ENCODE measurements around the gene ZNF385D.

Gene ZNF385D

DNA sequence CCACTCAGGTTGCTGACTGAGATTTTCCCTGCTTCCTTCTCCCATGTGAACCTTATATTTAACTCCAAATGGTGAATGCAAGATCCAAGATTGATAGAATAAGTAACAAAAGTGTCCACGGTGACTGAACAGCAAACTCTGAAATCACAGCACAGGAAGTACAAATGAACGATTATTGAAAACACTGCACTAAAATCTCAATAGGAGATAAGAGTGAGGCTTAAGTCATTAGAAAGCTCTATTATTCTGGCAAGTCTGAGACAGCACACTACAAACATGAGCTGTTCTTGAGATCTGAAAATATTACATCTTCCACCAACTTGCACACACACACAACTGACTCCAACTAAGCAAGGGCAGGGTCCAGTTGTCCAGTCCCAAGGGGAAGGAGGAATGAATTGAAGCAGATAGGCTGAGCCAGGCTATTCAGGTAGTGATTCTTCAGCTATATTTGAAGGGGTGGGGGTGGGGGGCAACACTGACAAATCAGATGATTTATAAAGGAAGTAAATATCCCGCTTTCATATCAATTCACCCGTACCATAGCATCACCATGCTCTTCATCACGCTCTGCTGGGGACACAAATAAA, 2.9 kb downstream of the ZNF385D start:
- no peak for DNase-seq

DNA sequence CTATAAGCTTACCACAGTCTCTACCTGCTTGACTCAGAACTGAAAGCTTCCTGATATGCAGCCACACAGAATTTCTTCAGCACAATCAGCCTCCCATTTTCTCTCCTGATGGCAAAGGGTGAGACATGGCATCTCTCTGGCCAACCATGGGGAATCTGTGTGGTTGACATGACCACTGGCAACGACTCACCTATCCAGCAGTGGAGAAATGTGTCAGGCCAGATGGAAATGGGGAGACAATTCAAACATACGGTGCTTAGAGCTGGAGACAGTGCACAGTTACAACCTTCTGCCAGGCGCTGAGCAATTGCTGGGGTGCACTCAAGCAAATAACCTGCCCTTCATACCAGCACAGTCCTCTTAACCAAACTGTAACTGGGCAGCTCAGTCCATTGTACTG, 3.6 kb downstream of the ZNF385D start:
- DNase-seq = no peak

DNA sequence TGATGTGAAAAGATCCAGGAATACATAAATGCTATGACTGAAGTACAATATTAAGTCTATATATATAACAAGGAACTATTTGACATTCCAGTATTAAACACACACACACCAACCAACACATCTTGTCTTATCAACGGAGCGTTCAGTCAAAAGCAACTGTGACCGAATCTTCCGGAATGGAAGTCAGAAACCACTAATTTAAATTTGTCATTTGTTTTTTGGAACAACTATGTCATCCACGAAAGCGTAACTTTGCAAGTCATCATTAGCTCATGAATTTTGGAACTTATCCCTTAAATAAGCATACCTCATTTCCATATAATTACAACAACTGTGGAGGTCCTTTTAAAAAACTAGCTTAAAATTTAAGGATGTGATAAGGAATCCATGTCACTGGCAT, 5.0 kb downstream of the ZNF385D start:
- no peak for DNase-seq

DNA sequence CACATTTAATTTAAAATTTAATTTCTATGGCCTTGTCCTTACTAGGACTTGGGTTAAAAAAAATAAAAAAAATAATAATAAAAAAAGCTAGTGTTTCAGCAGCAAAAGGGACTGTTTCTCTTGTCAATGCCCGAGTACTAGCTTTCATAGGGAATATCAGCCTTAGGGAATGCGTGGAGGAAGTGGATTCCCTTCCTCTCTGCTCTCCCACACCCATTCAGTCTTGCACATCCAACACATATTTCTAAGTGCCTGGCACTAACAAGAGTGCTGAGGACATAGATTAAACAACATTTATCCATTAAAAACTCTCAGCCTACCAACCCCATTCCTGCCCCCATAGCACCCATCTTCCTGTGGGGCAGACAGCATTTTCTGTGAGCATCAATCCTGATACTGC, 6.2 kb downstream of the ZNF385D start:
- DNase-seq = no peak

DNA sequence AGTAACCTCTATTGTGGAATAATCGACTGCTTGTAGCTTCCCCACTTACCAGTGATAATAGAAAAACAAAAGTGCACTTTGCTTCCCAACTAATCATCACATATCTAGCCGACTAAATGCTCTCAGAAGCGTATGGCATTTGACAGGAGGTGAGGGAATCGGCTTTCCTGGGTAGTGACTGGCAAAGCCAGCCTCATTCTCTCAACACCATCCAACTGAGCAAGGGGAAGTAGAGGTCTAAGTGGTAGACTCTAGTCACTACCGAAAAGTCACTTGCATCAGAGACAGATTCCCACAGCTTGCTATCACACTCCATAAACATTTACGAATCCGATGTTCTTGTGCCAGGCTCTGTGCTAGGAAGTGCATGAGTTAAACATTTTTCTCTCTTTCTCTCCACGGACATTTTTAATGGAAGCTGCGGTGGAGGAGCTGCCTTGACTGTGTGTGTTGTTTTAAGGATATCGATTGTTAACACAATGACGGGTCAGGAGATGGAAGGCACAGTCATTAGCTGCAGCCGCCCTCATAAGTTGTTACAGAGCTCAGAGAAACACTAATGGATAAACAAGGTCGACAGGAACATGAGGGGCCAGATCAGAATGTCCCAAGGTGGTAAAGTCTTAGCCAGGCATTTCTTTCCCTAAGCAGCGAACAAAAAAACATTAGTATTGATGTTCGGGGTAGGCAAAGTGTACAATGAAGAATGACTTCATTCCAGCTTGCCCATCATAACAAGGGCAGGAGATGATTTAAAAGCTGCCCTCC, 11.9 kb downstream of the ZNF385D start:
- no peak for DNase-seq

DNA sequence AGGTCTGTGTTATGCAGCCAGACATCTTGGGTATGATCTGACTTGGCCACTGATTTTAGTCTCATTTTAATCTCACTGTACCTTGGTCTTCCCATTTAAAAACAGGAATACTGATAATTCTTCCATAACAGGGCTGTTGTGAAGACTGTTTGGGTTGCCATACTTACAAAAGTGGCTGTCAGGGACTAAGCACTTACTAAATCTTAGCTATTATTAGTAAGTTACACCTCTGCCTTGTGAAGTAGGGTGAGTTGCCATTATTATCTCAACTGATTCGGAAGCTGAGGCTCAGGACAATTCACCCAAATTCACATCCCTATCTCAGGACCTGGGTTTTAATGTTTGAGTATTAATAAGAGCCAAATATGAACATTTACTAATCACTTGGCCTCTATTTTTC, 12.7 kb downstream of the ZNF385D start:
- DNase-seq = no peak

DNA sequence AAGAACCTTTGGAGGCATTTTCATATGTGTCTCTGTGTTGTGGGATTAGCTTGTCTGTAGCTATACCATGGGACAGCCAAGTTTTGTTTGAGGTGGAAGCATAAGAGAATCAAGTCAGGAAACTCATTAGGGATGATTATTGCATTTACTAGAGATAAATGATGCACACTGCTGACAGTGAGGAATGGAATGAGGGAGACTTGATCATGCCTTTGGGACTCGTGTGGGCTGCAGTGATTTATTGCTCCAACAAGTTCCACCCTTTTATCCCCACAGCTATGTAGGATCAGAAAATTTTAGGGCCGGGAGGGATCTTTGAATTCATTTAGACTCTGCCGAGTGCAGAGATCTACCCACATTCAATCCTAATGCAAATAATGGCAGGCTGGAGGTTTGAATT, 16.3 kb downstream of the ZNF385D start:
- no peak for DNase-seq

DNA sequence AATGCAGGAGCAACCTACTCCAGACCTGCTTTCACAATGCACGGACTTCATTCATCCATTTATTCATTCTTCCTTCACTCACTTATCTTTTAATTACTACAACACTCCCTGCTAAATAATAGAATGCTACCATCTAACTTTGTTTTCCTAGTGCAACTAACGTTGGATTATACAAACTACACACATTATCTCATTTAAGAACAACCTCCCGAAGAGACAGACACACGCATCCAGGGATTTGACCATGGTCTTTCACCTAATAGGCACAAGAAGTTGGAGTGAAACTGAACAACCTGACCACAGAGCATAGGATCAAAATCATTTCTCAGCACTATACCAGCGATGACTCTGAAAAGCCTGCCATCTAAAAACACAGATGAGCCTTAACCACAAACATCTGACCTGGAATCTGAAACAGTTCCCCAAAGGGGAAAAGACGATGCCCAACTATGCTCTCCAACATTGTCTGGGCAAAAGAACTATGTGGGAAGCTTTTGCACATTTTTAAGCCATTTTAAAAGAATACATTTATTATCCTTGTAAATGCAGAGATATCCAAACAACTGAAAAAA, 21.0 kb downstream of the ZNF385D start:
- DNase-seq = no peak

DNA sequence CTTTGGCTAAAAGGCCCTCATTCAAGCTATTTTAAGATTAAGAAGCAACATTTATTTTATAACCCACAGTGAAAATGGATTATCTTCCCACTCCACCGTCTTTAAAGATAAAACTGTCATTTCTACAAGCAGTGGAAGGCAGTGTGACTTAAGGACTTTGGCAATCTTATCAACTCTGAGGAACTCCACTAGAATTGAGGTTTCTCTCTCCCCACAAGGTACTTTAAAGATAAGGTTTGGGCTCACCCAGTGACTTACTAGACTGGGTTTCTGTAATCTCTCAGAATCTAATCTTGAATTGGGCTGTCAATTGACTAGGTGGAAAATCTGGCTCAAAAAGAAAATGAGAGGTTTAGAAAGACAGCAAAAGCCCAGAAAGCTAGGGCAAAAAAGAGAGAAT, 21.7 kb downstream of the ZNF385D start:
- no peak for DNase-seq

DNA sequence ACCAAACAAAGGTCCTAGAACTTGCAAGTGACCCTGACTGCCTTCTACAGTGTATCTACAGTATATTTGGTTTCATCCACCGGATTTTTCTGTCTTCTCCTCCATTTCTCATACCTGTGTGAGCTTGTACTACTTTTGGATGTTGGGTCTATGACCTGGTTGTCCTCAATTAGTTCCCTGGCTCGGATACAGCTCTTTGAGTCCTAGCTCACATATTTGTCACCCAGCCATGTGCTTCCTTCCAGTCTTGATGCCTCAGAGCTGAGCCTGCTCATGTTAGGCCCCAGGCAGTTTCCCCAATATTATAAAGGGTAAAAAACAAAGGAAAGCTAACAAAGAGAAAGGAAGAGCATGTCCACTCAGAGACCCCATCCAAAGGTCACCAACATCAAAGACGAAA, 28.2 kb downstream of the ZNF385D start:
- no peak for DNase-seq

DNA sequence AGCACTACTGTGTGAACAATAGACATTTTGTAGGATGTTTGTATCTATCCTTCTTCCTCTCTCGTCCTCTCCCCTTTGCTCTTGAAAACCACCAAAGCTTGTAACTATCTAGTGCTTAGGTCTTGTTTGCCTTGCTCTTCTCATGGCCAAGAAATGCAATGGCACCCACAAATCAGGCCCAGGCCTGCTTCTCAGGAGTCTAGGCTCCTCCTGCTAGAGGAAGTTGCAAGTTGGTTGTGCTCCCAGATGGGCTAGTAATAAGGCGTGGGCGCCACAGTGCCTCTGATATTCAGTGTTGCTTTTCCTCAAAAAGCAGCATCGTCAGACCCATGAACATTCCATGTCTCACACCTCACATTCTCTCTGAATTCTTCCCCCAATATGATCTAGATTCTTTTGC, 28.7 kb downstream of the ZNF385D start:
- no peak for DNase-seq

DNA sequence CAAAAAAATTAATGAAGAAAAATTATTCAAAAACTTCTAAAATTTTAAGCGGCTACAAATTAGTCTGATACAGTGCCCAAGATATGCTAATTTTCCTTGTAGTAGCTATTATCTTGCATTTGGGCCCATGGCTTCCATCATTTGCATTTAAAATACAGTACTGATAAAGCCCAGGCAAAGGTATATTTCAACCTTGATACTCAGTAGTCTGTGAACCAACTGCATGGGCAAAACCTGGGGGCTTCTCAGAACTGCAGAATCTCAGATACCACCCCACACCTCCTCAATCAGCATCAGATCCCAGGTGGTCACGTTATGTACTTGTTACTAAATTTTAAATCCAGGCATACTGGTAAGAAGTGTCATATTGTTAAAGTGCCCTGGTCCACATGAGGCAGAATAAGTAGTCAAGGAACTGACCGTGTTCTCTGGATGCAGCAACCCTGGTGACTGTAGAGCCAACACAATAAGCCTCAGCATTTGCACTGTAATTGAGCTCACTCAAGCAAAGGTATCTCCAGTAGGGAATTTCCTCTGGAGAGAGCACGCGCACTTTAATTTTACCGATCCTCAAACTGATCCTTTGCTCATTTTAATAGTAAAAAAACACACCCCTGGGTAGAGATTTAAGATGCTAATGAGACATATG, 31.9 kb downstream of the ZNF385D start:
- DNase-seq = no peak

DNA sequence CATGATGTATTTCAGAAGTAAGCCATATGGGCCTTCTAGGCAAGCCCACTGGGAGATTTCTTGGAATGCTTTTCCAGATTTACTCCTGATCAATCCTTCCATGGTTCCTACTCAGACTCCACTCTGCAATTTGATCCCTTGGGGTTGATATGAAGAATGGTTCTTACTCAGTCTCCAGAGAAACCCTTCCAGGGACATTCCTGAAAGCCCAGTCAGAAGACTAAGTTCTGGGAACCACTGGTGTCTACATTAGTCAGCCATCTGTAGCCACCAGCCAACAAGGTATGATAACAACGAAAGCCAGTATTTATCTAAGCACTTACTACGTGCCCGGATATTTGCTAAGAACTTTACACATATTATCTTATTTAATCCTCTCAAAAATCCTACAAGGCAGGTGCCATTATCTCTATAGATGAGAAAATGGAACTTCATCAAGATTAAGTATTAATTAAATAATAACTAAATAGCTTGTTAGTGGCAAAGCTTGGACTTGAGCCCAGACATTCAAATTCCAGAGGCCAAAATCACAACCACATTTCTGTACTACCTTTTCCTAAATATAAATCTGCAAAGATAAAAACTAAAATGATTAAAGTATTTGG, 32.7 kb downstream of the ZNF385D start:
- no peak for DNase-seq

DNA sequence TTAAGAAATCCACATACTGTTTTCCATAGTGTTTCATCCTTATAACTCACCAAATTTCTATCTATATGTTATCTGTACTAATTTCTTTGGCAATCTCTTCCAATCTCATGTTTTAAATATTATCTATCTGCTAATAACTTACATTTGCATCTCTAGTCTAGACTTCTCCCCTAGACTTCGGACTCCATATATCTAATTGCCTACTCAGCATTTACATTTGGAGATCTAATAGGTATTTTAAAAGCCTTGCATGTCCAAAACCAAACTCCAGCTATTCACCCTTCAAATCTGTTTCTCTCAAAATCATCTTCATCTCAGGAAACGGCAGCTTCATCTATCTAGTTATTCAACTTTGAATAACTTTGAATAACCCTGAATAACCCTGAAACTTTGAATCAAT, 35.3 kb downstream of the ZNF385D start:
- no peak for DNase-seq

DNA sequence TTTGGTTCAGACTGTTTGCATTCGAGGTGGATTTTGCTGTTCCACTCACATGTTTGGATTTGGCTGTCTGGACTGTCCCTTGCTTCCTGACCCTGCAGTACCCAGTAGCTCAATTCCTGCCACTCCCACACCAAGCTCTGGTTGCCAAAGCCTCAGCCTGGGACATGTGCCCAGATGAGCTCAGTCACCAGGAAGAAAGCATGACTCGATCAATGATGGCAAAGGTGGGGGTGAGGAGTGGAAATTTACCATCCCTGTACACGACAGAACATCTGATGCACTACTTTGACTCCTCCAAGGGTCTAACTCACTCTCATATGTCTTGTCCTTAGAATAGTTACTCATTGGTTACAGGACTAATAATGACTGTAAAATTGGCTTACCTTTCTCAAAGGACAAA, 45.2 kb downstream of the ZNF385D start:
- no peak for DNase-seq

DNA sequence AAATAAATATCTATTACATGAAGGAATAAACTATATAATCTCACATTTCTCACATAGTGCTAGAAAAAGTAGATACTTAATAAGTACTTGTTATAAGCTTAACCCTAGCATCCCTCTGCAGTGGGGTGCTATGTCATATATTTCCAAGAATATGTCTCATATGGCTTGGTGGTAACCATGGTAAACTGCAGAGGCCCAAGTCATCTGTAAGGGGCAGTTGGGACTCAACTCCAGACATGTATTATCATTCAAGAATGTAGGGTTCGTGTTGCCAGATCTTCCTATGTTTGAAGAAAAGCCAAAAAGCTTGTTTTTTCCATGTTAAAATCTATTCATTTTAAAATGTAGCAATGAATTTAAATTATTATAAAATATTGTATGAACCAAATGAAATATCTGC, 46.2 kb downstream of the ZNF385D start:
- DNase-seq = no peak

DNA sequence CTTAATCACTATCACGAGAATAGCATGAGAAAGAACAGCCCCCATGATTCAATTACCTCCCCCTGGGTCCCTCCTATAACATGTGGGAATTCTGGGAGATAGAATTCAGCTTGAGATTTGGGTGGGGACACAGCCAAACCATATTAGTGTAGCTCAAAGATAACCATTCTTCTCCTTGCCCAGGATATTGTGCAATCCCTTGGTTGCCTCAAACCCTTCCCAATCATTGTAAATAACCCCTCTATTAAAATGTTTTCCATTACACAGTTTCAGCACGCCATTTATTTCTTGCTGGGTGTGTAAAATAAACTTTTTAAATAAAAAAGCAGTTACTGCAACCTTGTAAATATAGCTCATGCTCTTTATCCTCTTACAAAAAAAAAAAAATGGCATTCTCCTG, 47.7 kb downstream of the ZNF385D start:
- no peak for DNase-seq

DNA sequence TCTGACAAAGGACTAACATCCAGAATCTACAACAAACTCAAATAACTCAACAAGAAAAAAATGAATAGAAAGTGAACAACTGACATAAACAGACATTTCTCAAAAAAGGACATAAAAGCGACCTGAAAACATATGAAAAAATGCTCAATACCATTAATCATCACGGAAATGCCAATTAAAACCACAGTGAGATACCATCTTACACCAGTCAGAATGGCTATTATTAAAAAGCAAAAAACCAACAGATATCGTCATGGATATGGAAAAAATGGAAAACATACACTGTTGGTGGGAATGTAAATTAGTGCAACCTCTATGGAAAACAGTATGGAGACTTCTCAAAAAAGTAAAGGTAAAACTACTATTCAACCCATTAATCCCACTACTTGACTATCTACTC, 53.3 kb downstream of the ZNF385D start:
- DNase-seq = no peak

DNA sequence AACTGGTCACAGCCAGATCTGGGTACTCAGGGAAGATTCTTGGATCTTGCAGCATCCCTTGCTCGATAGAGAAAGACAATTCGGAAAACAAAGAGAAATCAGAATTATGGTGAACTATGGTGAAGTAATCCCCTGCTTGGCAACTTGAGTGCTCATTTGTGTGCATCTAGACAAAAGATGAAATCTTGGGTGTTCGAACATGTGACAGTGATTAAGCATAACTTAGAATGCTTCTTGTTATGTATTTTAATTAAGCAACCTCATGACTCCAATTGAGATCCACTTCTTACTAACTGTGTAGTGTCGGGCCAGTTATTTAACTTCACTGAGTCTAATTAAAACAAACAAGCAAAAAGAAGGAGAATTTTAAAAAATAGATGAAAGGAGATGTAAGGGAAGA, 56.5 kb downstream of the ZNF385D start:
- DNase-seq = no peak

DNA sequence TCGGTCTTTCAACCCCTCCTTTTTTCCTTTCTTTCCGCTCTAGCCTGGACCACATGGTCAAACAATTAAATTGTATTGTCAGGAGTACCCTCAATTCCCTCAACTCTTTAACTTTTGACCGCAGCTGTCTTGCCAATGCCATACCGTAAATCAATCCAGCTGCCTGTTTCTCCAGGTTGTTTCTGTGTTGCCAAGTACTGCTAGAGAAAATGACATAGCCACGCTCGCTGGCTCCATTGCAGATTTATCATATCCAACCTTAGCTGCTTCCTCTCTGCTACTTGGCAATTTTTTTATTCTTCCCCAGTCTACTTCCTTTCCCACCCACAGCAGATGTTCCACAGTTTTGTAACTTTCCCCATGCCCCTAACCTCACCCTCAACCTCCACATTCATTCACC, 60.0 kb downstream of the ZNF385D start:
- DNase-seq = no peak

DNA sequence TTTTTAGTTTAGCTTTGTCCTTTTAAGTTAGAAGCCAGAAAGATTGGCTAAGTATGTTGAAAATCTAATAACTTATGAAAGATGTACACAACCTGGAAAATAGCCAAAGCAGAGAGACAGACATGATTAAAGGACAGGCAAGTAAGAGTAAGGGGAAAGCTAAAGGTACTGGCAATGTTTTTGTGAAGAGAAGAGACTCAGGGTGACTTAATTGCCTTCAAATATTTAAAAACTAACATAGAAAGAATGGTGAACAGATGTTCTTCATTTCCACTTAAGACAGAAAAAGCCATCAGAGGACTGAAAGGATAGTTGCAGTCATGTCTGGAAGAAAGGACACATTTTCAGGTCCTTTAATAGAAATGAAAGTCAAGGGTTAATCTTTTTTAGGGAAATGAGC, 68.8 kb downstream of the ZNF385D start:
- DNase-seq = no peak

DNA sequence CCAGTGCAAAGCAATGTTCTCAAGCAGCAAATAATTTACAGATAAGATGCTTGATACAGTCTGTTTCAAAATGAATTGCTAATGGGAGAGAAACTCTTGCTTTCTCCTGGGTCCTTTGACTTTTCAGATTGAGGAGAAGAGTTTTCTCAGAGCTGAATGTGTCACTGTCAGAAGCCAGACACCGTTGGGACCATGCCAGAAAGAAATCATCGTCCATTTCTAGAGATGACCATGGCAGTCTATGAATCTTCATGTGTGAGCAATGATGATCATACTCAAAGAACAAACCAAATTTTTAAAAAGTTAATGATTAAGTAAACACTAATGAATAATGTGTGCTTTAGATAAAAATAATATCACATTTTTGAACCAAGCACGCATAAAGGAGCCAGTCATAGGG, 77.6 kb downstream of the ZNF385D start:
- no peak for DNase-seq

DNA sequence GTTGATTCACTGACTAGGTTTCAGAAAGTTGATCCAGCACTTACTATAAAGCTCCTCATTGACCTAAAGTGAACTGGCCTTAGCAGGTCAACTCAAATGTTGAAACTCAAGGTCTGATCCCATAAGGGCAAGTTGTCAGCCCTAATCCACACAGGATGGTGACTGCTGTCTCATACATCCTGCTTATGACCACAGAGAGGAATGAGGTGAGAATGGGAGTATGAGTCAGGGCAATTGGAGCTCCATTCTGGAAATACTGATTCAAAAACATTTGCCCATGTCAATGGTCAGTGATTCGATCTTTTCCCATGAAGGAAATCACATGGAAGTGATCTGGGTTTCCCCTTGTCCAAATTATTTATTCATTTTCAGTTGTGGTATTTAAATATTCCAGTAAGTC, 78.7 kb downstream of the ZNF385D start:
- DNase-seq = no peak

DNA sequence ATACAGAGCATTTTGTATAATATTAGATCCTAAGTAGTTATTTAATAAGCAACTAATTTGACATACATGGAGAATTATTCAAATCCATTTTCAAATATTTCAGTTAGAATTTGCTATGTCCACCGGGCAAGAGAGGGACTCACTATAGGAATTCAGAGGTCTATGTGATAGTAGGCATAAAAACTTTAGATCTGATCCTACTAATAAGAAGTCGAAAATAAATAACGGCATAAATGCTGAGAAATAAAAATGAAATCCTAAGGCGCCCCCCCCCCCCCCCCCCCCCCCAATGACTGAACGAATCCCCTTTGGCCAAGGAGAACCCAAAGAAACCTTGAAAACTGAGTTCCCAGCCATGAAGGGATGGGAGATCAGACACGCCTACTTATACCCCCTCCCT, 80.6 kb downstream of the ZNF385D start:
- DNase-seq = no peak
